HG02588 (cell line): Measurements from ENCODE around the gene RCAN2.
"Not testable (repeated sequence)": the region's sequence is repeated elsewhere in the genome, so short reads cannot be mapped to it uniquely, and the experiment has no call there.

Source experiments
- ATAC-seq: cut with Tn5 transposase; IDR thresholded peaks from one replicate; pipeline ENCODE4 v1.9.1; 2021; ENCODE audit warnings: mild to moderate bottlenecking, moderate library complexity; ENCODE audit not compliant: unreplicated experiment

The RCAN2 gene

GRCh38 chr6:46338131-46338530 lies 153.1 kb downstream of the RCAN2 start:
- peak; percentile 87 for ATAC-seq

DNA sequence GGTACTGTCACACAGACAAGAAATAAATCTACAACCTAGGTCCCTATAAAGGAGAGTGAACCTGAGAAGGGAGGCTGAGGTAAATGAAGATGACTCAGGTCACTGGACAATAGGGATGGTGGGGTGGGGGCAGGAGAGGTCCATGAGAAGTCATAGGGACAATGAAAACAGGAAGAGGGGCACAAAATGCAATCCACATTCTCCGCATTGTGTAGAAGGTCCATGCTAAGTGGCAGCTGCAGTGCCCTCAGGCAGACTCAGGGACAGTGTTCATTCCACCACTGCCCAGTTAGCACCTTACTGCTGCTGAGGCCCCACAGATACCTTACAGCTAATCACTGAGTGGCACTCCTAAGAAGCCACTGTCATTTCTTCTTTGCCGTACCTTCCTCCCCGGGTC lies 156.8 kb downstream of the RCAN2 start:
- ATAC-seq = no peak

GRCh38 chr6:46333481-46333880 lies 157.8 kb downstream of the RCAN2 start:
- no peak for ATAC-seq

DNA sequence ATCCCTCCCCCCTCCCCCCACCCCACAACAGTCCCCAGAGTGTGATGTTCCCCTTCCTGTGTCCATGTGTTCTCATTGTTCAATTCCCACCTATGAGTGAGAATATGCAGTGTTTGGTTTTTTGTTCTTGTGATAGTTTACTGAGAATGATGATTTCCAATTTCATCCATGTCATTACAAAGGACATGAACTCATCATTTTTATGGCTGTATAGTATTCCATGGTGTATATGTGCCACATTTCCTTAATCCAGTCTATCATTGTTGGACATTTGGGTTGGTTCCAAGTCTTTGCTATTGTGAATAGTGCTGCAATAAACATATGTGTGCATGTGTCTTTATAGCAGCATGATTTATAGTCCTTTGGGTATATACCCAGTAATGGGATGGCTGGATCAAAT lies 158.8 kb downstream of the RCAN2 start:
- ATAC-seq = not testable (repeated sequence)

DNA sequence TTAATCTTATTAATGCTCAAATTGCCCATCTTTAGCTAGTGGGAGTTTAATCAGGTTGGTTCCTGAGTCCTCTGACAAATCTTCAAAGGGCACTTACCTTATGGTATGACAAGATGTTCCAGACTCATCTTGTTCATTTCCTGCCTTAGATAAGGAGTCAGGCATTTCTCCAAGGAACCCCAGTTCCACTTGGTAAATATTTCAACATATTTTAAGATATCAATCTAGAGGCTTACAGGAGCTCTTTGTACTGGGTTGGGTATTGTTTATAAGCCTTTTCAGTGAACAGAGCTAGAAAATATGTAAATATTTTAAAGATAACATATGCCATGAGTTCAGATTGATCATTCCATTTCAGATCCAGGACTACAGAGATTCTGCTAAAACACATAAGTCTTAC lies 159.8 kb downstream of the RCAN2 start:
- ATAC-seq = no peak

GRCh38 chr6:46329568-46329967 lies 161.7 kb downstream of the RCAN2 start:
- no peak for ATAC-seq

- no peak for ATAC-seq
These were observed 163.5 kb downstream of the RCAN2 start for GRCh38 chr6:46327779-46328178.

GRCh38 chr6:46325561-46326530 lies 165.4 kb downstream of the RCAN2 start:
- no peak for ATAC-seq

- no peak for ATAC-seq
These were observed 166.5 kb downstream of the RCAN2 start for GRCh38 chr6:46324706-46325105.

DNA sequence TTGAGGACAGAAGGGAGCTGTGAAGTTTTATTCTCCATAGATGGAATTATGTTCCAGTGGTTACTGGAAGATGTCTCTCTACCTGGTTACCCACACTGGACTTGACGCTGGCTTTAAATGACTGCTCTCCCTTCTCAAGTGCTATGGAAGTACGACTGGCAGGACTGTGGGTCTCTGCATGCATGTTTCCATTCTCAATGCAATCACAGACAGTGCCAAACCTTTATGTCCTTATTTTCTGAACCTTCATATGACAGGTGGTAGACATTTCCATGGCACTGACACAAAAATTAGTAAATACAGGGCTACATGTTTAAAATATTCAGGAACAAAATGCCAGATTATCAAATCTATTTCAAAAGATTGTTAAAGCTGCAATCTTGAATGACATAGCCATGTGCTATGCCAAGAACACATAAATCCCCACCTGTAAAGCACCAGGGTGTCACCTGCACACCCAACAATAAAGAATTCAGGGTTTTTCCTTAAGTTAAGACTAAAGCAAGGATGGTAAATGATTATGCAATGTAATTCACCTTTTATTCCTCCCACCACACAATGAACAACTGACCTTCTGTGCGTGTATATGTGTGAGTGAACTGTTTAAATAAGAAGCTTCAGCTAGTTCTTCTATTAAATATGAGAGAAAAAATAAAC lies 167.2 kb downstream of the RCAN2 start:
- no peak for ATAC-seq

- no peak for ATAC-seq
These were observed 167.8 kb downstream of the RCAN2 start for GRCh38 chr6:46323312-46323965.

- ATAC-seq = no peak
These were observed 170.7 kb downstream of the RCAN2 start for GRCh38 chr6:46320505-46320904.

DNA sequence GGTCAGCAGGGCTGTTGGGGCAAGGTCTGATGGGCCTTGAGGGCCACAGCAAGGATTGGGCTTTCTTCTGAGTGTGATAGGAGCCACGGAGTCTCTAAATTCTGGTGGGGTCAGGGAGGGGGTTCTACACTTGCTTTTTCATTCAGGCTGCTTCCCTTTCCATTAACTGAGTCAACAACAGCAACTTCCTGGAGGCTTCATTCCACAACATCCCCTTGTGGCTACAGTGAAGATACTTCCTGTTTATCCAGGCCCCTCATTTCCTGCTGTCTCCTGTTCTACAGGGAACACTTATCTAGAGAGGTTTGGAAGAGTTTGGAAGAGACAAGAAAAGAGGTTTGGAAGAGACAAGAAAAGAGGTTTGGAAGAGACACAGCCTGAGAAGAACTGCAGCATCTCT lies 175.7 kb downstream of the RCAN2 start:
- no peak for ATAC-seq

DNA sequence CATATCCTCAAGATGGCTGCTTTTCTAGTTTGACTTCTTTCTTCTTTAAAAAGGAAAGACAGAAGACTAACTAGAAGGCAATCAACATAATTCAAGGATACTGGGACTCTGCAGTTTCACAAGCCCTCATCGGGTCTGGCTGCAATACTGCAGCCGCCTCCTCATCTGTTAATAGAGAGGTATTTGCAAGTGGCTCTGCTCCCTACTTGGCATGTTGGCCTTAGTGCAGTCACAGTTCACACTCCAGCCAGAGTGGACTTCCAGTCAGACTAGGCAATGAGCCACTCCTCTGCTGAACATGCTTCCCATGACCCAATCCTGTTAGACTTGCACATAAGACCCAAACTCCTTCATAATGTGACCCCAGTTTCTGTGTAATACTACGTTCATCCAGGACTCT lies 178.6 kb downstream of the RCAN2 start:
- ATAC-seq = no peak

GRCh38 chr6:46310196-46310595 lies 181.1 kb downstream of the RCAN2 start:
- ATAC-seq = no peak

GRCh38 chr6:46306431-46306830 lies 184.8 kb downstream of the RCAN2 start:
- no peak for ATAC-seq

DNA sequence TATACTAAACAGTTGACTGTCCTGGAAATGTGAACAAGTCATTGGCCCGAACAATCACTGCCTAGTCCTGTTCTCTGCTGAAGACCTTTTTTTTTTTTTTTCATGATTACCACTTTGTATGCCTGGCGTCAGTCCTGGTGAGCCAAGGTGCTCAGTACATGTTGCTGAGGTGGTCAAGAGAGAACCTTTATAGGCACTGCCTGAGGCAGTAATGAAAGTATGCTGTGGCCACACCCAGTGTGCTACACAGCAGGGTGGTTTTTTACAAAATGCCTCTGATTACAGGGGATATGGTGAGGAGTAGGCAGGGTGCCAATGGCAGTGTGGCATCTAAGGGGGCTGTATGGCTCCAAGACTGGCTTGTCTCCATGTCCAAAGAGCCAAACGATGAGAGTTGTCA lies 185.4 kb downstream of the RCAN2 start:
- ATAC-seq = no peak

- no peak for ATAC-seq
These were observed 186.0 kb downstream of the RCAN2 start for GRCh38 chr6:46305236-46305635.

DNA sequence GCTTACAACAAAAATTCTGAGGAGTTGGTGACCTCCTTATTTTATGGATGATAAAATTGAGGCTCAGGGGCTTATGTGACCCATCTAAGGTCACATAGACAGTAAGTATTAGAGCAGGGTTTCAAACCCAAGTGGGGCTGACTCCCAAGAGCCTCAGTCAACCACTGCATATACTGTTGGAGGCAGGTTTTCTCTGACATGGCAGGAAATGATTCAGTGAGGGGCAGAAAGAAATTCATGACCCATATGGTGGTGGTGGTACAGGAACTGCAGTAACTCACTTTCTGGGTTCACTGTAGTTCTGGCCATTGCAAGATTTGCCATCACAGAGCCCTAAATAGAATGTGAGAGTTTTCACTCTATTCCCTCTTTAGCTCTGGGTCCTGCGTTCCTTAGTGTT lies 188.4 kb downstream of the RCAN2 start:
- no peak for ATAC-seq

DNA sequence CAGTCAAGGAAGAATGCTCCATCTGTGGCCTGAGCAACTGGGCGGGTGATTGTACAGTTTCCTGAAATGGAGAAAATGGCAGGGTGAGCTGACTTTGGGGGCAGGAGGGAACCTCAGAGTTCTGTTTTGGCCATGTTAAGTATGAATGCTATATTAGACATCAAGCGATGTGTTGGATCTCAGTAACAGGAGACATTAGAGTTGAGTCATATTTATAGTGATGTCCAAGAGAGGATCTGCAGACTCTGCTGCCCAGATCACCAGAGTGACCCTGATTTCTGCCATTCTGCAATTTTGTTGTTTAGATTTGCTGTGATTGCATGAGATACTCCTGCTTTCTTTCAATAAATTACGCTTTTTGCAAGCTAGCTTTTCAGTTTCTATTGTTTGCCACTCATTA lies 189.1 kb downstream of the RCAN2 start:
- no peak for ATAC-seq

DNA sequence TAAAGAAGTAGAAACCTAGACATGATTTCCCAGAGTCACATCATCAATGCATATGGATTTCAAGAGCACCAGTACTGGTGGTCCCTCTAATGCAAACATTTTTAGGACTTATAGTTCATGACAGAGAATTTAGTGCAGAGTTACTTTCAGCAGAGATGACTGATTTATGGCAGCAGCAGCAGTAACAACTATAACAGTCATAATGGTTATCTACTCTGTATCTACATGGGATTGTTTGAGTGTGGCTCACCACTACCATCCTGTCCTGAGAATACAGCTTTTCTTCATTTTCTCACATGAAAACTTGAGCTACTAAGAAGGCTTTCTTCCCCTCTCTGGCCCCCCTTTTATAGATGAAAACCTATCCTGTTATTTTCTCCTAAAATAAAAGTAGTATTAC lies 192.0 kb downstream of the RCAN2 start:
- no peak for ATAC-seq

DNA sequence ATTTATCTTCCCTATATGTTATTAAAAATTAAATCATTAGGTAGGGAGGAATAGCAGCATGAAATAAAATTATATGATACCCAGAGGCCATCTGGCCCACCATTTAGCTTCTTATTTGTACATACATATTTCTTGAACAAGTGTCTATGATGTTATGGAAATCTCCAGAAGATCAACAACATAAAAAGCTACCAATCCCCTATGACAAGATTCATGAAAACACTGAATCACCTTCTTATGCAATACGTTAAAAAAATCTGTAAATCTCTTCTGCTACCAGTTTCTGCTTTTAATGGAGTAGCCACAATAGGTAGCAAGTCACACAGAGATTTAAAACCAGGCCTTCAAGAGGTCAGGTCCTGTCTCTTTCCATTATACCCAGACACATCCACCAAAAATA lies 194.7 kb downstream of the RCAN2 start:
- no peak for ATAC-seq
